SH-SY5Y (cell line): ENCODE measurements around the gene STX4.

Experiments used
- GATA2 ChIP-seq: IDR thresholded peaks from 2 replicates; pipeline ENCODE4 v1.6.1; 2011; ENCODE audit warnings: mild to moderate bottlenecking, low read depth, low read length
- GATA3 ChIP-seq: IDR thresholded peaks from 2 replicates; pipeline ENCODE4 v1.6.1; 2011; ENCODE audit warnings: low read depth, mild to moderate bottlenecking, low read length, moderate library complexity

STX4 gene

GRCh38 chr16:31088459-31089183, 55.3 kb downstream of the STX4 start, which contains the start of gene PRSS53:
PRSS53 (minus strand) TSS chr16:31088943; CDS start chr16:31088809, 134 bp downstream.
- TF ChIP-seq GATA3 (no peak), GATA2 (no peak)

DNA sequence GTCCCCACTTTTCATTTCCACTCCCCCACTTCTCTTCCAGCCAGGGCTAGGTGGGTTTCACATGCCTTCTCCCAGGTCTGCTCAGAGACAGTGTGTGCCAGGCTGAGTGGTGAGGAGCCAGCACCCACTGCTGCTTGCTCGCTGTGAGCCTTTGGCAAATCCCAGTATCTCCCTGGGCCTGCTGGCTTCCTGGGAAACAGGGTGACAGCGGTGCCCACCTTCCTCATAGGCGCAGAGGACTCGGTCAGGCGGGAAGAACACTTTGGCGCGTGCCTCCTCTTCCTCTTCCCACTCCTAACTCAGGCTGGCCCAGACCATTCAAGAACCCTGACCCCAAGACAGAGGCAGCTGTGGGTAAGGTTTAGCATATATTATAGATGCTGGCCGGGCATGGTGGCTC, 55.8 kb downstream of the STX4 start:
- no peak for TF ChIP-seq GATA2
- TF ChIP-seq GATA3: no peak
